MG63 (cell line): ENCODE measurements around the gene ADCY6. TPM values are rescaled to one million over a fixed set of nuclear protein-coding genes. Genes with fewer than 3 reads are reported as not detected.

Source experiments
- DNase-seq: peaks from one replicate; pipeline ENCODE4 v3.0.0-alpha.2; 2020
- H3K27me3 ChIP-seq: fragments of 250-450 bp; sonication (Bioruptor Pico); 2 replicates; pipeline ENCODE4 v1.5.1; 2020; ENCODE audit warnings: mild to moderate bottlenecking, moderate library complexity
- H3K36me3 ChIP-seq: fragments of 250-450 bp; sonication (Bioruptor Pico); 2 replicates; pipeline ENCODE4 v1.5.1; 2020; ENCODE audit warnings: mild to moderate bottlenecking, moderate library complexity
- H3K4me3 ChIP-seq: fragments of 250-450 bp; sonication (Bioruptor Pico); 2 replicates; pipeline ENCODE4 v1.5.1; 2020; ENCODE audit warnings: mild to moderate bottlenecking, moderate library complexity
- H3K9me3 ChIP-seq: fragments of 250-450 bp; sonication (Bioruptor Pico); 2 replicates; pipeline ENCODE4 v1.5.1; 2020; ENCODE audit warnings: mild to moderate bottlenecking, moderate library complexity
- total RNA-seq: library from RNA; depleted of rRNA; stranded (reverse); fragments of >200 nt; shearing (Covaris generic); gene quantifications from 2 replicates; pipeline ENCODE4 v1.2.3, GENCODE V29; 2014; ENCODE audit warnings: low replicate concordance; rRNA removed

ADCY6 gene
- 30.4 and 40.0 TPM in 2 replicates for total RNA-seq

- peak within 1 kb of the TSS; percentile 76 for H3K4me3 ChIP-seq
- peak; percentile 79 for DNase-seq
- no peaks in the 10 kb centered on the region for H3K36me3 ChIP-seq
- no peaks in the 10 kb centered on the region for H3K27me3 ChIP-seq
- H3K9me3 ChIP-seq = no peaks in the 10 kb centered on the region
Measured at GRCh38 chr12:48788854-48789775, at the start of gene ADCY6. TSS of gene ADCY6 (minus strand) at chr12:48789089. CDS start at chr12:48783434, 5,655 bp downstream.

- no peaks in the 10 kb centered on the region for H3K27me3 ChIP-seq
- H3K4me3 ChIP-seq = no peak overlapping the region
- no peak for DNase-seq
- H3K36me3 ChIP-seq = peaks cover 74% of the 10 kb centered on the region
- no peaks in the 10 kb centered on the region for H3K9me3 ChIP-seq
Measured at GRCh38 chr12:48838048-48838447, 49.2 kb upstream of the ADCY6 start.

GRCh38 chr12:48832321-48833060 lies 43.6 kb upstream of the ADCY6 start:
- H3K27me3 ChIP-seq = no peaks in the 10 kb centered on the region
- H3K4me3 ChIP-seq = no peak overlapping the region
- H3K36me3 ChIP-seq = peaks cover 82% of the 10 kb centered on the region
- H3K9me3 ChIP-seq = no peaks in the 10 kb centered on the region
- DNase-seq = no peak

- Histone ChIP-seq H3K9me3 (no peaks in the 10 kb centered on the region), H3K36me3 (peaks cover 70% of the 10 kb centered on the region), H3K27me3 (no peaks in the 10 kb centered on the region), H3K4me3 (no peak overlapping the region)
- DNase-seq = no peak
Measured at GRCh38 chr12:48831257-48831656, 42.4 kb upstream of the ADCY6 start.

- peaks cover 52% of the 10 kb centered on the region for H3K36me3 ChIP-seq
- no peaks in the 10 kb centered on the region for H3K27me3 ChIP-seq
Measured at GRCh38 chr12:48828841-48829575, 40.1 kb upstream of the ADCY6 start.

GRCh38 chr12:48828293-48828692 lies 39.4 kb upstream of the ADCY6 start:
- Histone ChIP-seq H3K4me3 (no peak overlapping the region), H3K9me3 (no peaks in the 10 kb centered on the region), H3K27me3 (no peaks in the 10 kb centered on the region), H3K36me3 (peaks cover 45% of the 10 kb centered on the region)
- no peak for DNase-seq

More at GRCh38 chr12:48828841-48829575, 40.1 kb upstream of the ADCY6 start:
- Histone ChIP-seq H3K4me3 (no peak overlapping the region), H3K9me3 (no peaks in the 10 kb centered on the region)
- DNase-seq = no peak

GRCh38 chr12:48827513-48828096 lies 38.7 kb upstream of the ADCY6 start:
- H3K4me3 ChIP-seq = no peak overlapping the region
- H3K36me3 ChIP-seq = peaks cover 38% of the 10 kb centered on the region

GRCh38 chr12:48827026-48827425 lies 38.1 kb upstream of the ADCY6 start:
- no peak for DNase-seq
- no peak overlapping the region for H3K4me3 ChIP-seq
- peaks cover 32% of the 10 kb centered on the region for H3K36me3 ChIP-seq
- H3K27me3 ChIP-seq = no peaks in the 10 kb centered on the region
- H3K9me3 ChIP-seq = no peaks in the 10 kb centered on the region

More at GRCh38 chr12:48827513-48828096, 38.7 kb upstream of the ADCY6 start:
- no peaks in the 10 kb centered on the region for H3K9me3 ChIP-seq
- DNase-seq = no peak
- H3K27me3 ChIP-seq = no peaks in the 10 kb centered on the region

- H3K4me3 ChIP-seq = no peak overlapping the region
- DNase-seq = no peak
- H3K36me3 ChIP-seq = peaks cover 27% of the 10 kb centered on the region
- no peaks in the 10 kb centered on the region for H3K9me3 ChIP-seq
- H3K27me3 ChIP-seq = no peaks in the 10 kb centered on the region
Measured at GRCh38 chr12:48826209-48826855, 37.4 kb upstream of the ADCY6 start.

GRCh38 chr12:48824905-48825304 lies 36.0 kb upstream of the ADCY6 start:
- DNase-seq = no peak
- Histone ChIP-seq H3K27me3 (no peaks in the 10 kb centered on the region), H3K36me3 (peaks cover 12% of the 10 kb centered on the region), H3K9me3 (no peaks in the 10 kb centered on the region), H3K4me3 (no peak overlapping the region)

GRCh38 chr12:48824112-48824511 lies 35.2 kb upstream of the ADCY6 start:
- H3K36me3 ChIP-seq = peaks cover 9% of the 10 kb centered on the region
- H3K9me3 ChIP-seq = no peaks in the 10 kb centered on the region
- H3K27me3 ChIP-seq = no peaks in the 10 kb centered on the region
- H3K4me3 ChIP-seq = no peak overlapping the region
- DNase-seq = no peak

GRCh38 chr12:48823281-48823680 lies 34.4 kb upstream of the ADCY6 start:
- Histone ChIP-seq H3K27me3 (no peaks in the 10 kb centered on the region), H3K36me3 (peaks cover 4% of the 10 kb centered on the region; the same call in 1 of the 2 replicates), H3K9me3 (no peaks in the 10 kb centered on the region), H3K4me3 (no peak overlapping the region)
- no peak for DNase-seq

GRCh38 chr12:48822711-48823110 lies 33.8 kb upstream of the ADCY6 start:
- H3K36me3 ChIP-seq = peaks cover 4% of the 10 kb centered on the region; the same call in 1 of the 2 replicates
- no peak for DNase-seq

GRCh38 chr12:48822139-48822538 lies 33.2 kb upstream of the ADCY6 start:
- no peaks in the 10 kb centered on the region for H3K27me3 ChIP-seq
- H3K36me3 ChIP-seq = peaks cover 4% of the 10 kb centered on the region; the same call in 1 of the 2 replicates
- no peak for DNase-seq
- no peaks in the 10 kb centered on the region for H3K9me3 ChIP-seq
- no peak overlapping the region for H3K4me3 ChIP-seq

More at GRCh38 chr12:48822711-48823110, 33.8 kb upstream of the ADCY6 start:
- H3K27me3 ChIP-seq = no peaks in the 10 kb centered on the region
- no peaks in the 10 kb centered on the region for H3K9me3 ChIP-seq
- no peak overlapping the region for H3K4me3 ChIP-seq

GRCh38 chr12:48819986-48820725 lies 31.3 kb upstream of the ADCY6 start:
- no peak for DNase-seq

More at GRCh38 chr12:48819986-48820725, 31.3 kb upstream of the ADCY6 start:
- no peaks in the 10 kb centered on the region for H3K27me3 ChIP-seq
- peaks cover under 1% of the 10 kb centered on the region; the same call in 1 of the 2 replicates for H3K36me3 ChIP-seq
- no peaks in the 10 kb centered on the region for H3K9me3 ChIP-seq
- no peak overlapping the region for H3K4me3 ChIP-seq
